ENCODE results near the gene PICALM. TPM values are rescaled to one million over a fixed set of nuclear protein-coding genes. Genes with fewer than 3 reads are reported as not detected.
A peak's percentile ranks its signal among the peaks of the same experiment; 100 is the strongest.

PICALM gene
- total RNA-seq, 2 donors from 2014 or later: 116 to 162 TPM

DNA sequence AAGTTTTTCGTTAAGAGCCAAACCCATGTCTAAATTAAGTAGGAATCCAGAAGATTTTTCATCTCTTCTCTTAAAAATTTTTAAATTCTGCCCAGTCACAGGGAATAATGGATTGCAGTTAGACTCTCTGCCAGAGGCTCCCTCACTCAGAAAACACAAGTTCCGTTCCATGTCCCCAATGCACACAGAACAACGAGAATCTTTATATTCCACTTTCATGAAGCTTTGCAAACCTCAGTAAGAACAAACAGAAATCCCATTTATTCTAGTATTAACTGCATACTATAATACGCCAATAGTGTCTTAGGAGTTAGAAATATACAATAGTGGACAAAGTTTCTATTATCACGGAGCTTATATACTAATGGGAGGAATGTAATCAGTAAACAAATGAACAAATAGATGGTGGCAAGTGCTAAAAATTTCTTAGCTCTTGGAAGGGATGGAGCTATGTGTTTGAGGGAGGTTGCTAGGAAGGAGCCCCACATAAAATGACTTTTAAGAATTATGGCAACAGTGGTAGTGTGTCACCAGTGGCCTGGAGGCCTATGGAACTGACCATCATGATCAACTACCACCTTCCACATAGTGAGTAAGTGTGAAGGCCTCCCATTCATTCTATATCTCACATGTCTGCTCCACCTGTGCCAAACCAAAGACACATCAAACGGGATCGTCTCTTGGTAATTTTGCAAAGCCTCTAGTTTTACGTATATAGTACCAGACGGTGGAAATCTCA lies 24.9 kb downstream of the PICALM start:
- Histone ChIP-seq H3K27ac (no peak overlapping the region), H3K9me3 (no peaks in the 10 kb centered on the region), H3K4me1 (peaks cover 9% of the 10 kb centered on the region), H3K4me3 (no peak overlapping the region), H3K36me3 (no peaks in the 10 kb centered on the region), H3K27me3 (no peaks in the 10 kb centered on the region), H3K9ac (ENCODE audit: low read depth in 2 of 2, low read length in 2 of 2) (no peak overlapping the region)
- no peak for DNase-seq
- no peak for TF ChIP-seq CTCF (IDR thresholded peaks at IDR 0.05)
- intact Hi-C loops (cut with DNase I): loop anchor here (5.0 kb wide), 1 partner anchor 148 kb away; no protein-coding TSS in a partner anchor

- intact Hi-C loops (cut with DNase I): loop anchor here (5.0 kb wide), 1 partner anchor 150 kb away; no protein-coding TSS in a partner anchor
- peak; percentile 78 for TF ChIP-seq CTCF (IDR thresholded peaks at IDR 0.05)
- Histone ChIP-seq H3K27ac (no peak overlapping the region), H3K4me1 (peaks cover 9% of the 10 kb centered on the region), H3K9ac (ENCODE audit: low read depth in 2 of 2, low read length in 2 of 2) (no peak overlapping the region), H3K4me3 (no peak overlapping the region), H3K36me3 (no peaks in the 10 kb centered on the region), H3K9me3 (no peaks in the 10 kb centered on the region), H3K27me3 (no peaks in the 10 kb centered on the region)
- peak; percentile 81 for DNase-seq
Measured at GRCh38 chr11:86041975-86042378, 26.9 kb downstream of the PICALM start.

DNA sequence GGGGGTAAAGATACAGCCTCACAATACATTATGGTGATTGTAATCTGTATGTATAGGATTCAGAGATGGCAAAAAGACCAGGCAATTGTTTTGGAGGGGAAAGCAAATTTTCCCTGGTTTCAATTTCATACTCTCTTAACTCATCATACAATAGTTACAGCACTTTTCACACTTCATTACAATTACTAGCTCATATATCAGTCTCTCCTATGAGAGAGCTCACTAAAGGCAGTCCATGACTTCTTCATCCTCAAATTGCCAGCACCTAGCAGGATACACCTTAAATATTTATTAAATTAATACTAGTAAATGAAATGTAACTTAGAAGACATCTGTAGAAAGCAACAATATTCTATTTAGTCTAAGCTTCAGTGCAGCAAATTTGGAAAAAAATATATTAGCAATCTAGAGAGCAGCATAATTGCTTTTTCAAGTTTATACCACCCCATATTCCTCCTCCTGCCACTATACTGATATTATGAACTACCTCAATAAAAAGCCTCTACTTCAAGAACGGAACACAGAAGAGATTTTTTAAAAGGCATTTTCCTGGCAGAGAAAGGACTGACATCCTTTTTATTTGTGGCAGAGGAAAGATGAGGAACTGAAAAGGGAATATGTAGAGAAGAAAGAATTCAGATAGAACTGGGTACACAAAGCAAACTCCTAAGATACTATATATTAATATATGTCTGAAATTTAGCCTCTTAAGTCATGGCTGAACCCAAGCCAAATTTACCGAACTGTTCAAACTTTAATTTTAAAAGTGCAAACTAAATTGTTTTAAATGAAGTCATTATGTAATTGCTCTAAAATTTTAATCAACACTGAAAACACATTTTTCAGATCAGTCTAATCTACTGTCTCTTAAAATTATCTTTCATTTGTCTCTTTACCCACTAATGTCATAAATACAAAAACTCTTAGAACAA lies 27.7 kb downstream of the PICALM start:
- H3K4me3 ChIP-seq: no peak overlapping the region
- no peak for TF ChIP-seq CTCF (IDR thresholded peaks at IDR 0.05)
- H3K9ac ChIP-seq (ENCODE audit: low read depth in 2 of 2, low read length in 2 of 2): no peak overlapping the region
- no peaks in the 10 kb centered on the region for H3K36me3 ChIP-seq
- H3K4me1 ChIP-seq: peaks cover 9% of the 10 kb centered on the region
- intact Hi-C loops (cut with DNase I): loop anchor here (5.0 kb wide), 1 partner anchor 151 kb away; no protein-coding TSS in a partner anchor
- no peak overlapping the region for H3K27ac ChIP-seq
- no peaks in the 10 kb centered on the region for H3K27me3 ChIP-seq
- no peaks in the 10 kb centered on the region for H3K9me3 ChIP-seq
- no peak for DNase-seq

DNA sequence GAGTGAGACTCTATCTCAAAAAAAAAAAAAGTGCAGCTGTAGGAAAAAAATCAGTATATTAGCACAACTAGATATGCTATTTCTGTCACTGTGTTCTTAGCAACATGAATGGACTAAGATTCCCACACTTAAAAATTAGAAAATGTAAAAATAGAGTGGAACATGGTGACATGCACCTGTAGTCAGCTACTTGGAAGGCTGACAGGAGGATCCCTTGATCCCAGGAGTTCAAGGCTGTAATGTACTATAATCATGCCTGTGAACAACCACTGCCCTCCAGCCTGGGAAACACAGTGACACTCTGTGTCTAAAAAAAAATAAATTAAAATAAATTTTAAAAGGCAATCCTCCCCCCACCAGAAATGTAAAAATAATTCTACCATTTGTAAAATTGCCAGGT lies 29.8 kb downstream of the PICALM start:
- intact Hi-C loops (cut with DNase I): loop anchor here (5.0 to 10.0 kb wide), 2 partner anchors 174 to 178 kb away; no protein-coding TSS in a partner anchor
- Histone ChIP-seq H3K27me3 (no peaks in the 10 kb centered on the region), H3K36me3 (no peaks in the 10 kb centered on the region), H3K4me1 (peaks cover 9% of the 10 kb centered on the region), H3K27ac (no peak overlapping the region), H3K9me3 (no peaks in the 10 kb centered on the region), H3K9ac (ENCODE audit: low read depth in 2 of 2, low read length in 2 of 2) (no peak overlapping the region), H3K4me3 (no peak overlapping the region)
- TF ChIP-seq CTCF (IDR thresholded peaks at IDR 0.05): no peak
- no peak for DNase-seq

DNA sequence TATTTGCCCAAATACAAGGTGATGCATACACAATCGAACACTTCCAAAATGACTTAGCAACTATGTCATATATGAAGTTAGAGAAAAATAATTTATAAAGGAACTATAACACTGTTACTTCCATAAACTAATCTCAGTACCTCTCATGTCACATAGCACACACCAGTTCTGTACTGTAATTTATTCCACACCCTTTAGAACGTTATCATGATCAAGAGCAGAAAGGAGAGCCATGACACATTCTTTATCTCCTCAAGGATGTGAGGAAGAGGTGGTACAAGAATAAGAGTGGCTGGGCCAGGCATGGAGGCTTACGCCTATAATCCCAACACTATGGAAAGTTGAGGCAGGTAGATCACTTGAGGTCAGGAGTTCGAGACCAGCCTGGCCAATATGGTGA lies 31.1 kb downstream of the PICALM start:
- H3K36me3 ChIP-seq: no peaks in the 10 kb centered on the region
- intact Hi-C loops (cut with DNase I): loop anchor here (5.0 to 10.0 kb wide), 2 partner anchors 173 to 180 kb away; no protein-coding TSS in a partner anchor
- no peak overlapping the region for H3K9ac ChIP-seq (ENCODE audit: low read depth in 2 of 2, low read length in 2 of 2)
- H3K4me1 ChIP-seq: peaks cover 9% of the 10 kb centered on the region
- TF ChIP-seq CTCF (IDR thresholded peaks at IDR 0.05): no peak
- H3K27ac ChIP-seq: no peak overlapping the region
- DNase-seq: no peak
- H3K27me3 ChIP-seq: no peaks in the 10 kb centered on the region
- H3K4me3 ChIP-seq: no peak overlapping the region
- no peaks in the 10 kb centered on the region for H3K9me3 ChIP-seq

All from colonic mucosa (tissue), 4 donors.